H1 (cell line): ENCODE data around the gene SRMS. TPM values are rescaled to one million over a fixed set of nuclear protein-coding genes. Genes with fewer than 3 reads are reported as not detected.

Experiments
- CTCF ChIA-PET: fragments of 300-600 bp; sonication (Branson Sonifier 250); formaldehyde crosslinking; loops from one replicate; lab custom pipeline; 2021; ENCODE audit not compliant: partially characterized antibody; lab: Charles Lee
- POLR2A ChIA-PET: fragments of 300-600 bp; sonication (Branson Sonifier 250); formaldehyde crosslinking; loops from one replicate; lab custom pipeline; 2021; ENCODE audit warnings: inconsistent platforms; ENCODE audit not compliant: partially characterized antibody; lab: Charles Lee
- DNase-seq, 2 experiments: peaks; one replicate each; pipeline versions ENCODE4 v3.0.0 to v3.0.0-alpha.2; 2010 to 2022; ENCODE audit warnings: low spot score in 2 of 2, low read depth in 1 of 2, mixed read lengths in 1 of 2
- FAIRE-seq: peaks from 2 replicates; lab custom pipeline; 2011; peaks lifted over from hg19 to GRCh38; lab: Jason Lieb, UNC
- H2AFZ ChIP-seq: 2 replicates; pipeline ENCODE4 v1.8.1; 2012; ENCODE audit warnings: low read length, inconsistent platforms
- H2AK5ac ChIP-seq: 2 replicates; pipeline ENCODE4 v1.6.1; 2013; ENCODE audit warnings: low read depth, low read length
- H2BK120ac ChIP-seq: replicated peaks from 2 replicates; pipeline ENCODE3; 2013; ENCODE audit warnings: low read depth, low read length, inconsistent platforms
- H2BK12ac ChIP-seq: 2 replicates; pipeline ENCODE4 v1.6.1; 2013; ENCODE audit warnings: low read depth, low read length
- H2BK15ac ChIP-seq: 2 replicates; pipeline ENCODE4 v1.6.1; 2013; ENCODE audit warnings: low read length
- H2BK20ac ChIP-seq: 2 replicates; pipeline ENCODE4 v1.6.1; 2013; ENCODE audit warnings: low read length
- H2BK5ac ChIP-seq: 2 replicates; pipeline ENCODE4 v1.6.1; 2013; ENCODE audit warnings: low read depth, low read length
- H3K14ac ChIP-seq: 2 replicates; pipeline ENCODE4 v1.6.1; 2013; ENCODE audit warnings: inconsistent platforms; ENCODE audit not compliant: insufficient read length
- H3K18ac ChIP-seq: 2 replicates; pipeline ENCODE4 v1.6.1; 2013; ENCODE audit warnings: low read length; ENCODE audit errors: extremely low read depth
- H3K23ac ChIP-seq: 2 replicates; pipeline ENCODE4 v1.6.1; 2013; ENCODE audit warnings: inconsistent platforms; ENCODE audit not compliant: insufficient read length
- H3K23me2 ChIP-seq: 2 replicates; pipeline ENCODE4 v1.6.1; 2013; ENCODE audit warnings: low read depth, low read length
- H3K27ac ChIP-seq: 2 replicates; pipeline ENCODE4 v1.6.1; 2011; ENCODE audit warnings: low read depth, low read length, inconsistent platforms
- H3K27me3 ChIP-seq, 4 experiments: replicated peaks in 1 of 4; 1 replicate in 1 of 4; 2 replicates in 3 of 4; pipeline versions ENCODE4 v1.6.1 to v1.8.1; 2011 to 2013; ENCODE audit warnings: low read length in 3 of 4, mild to moderate bottlenecking in 3 of 4, inconsistent platforms in 2 of 4, mixed read lengths in 2 of 4, moderate library complexity in 1 of 4; ENCODE audit not compliant: control insufficient read depth in 3 of 4, insufficient read depth in 3 of 4; ENCODE audit errors: extremely low read depth in 1 of 4
- H3K36me3 ChIP-seq, 4 experiments: 2 replicates each; pipeline versions ENCODE4 v1.6.1 to v1.8.1; 2011 to 2013; ENCODE audit warnings: mild to moderate bottlenecking in 4 of 4, low read length in 3 of 4, moderate library complexity in 2 of 4, control low read depth in 1 of 4, inconsistent platforms in 1 of 4; ENCODE audit not compliant: insufficient read depth in 4 of 4, control insufficient read depth in 2 of 4
- H3K4ac ChIP-seq: replicated peaks from 2 replicates; pipeline ENCODE3; 2013; ENCODE audit warnings: low read length, low read depth, mixed read lengths, inconsistent platforms; ENCODE audit not compliant: insufficient read length
- H3K4me1 ChIP-seq, 4 experiments: replicated peaks in 1 of 4; 1 replicate in 1 of 4; 2 replicates in 3 of 4; pipeline versions ENCODE4 v1.6.1 to v1.8.1; 2011 to 2013; ENCODE audit warnings: low read length in 3 of 4, inconsistent platforms in 2 of 4, mixed read lengths in 1 of 4; ENCODE audit not compliant: insufficient read depth in 4 of 4, control insufficient read depth in 3 of 4
- H3K4me2 ChIP-seq, 2 experiments: 2 replicates each; pipeline versions ENCODE4 v1.6.1 to v1.8.1; 2011 to 2013; ENCODE audit warnings: low read depth in 2 of 2, low read length in 2 of 2, control low read depth in 1 of 2, inconsistent platforms in 1 of 2, mild to moderate bottlenecking in 1 of 2; ENCODE audit not compliant: insufficient read depth in 1 of 2
- H3K4me3 ChIP-seq, 4 experiments: fragments of 200-600, 300-600 bp in 1 of 4; sonication (generic), shearing (Covaris generic), sonication (Bioruptor Twin) in 1 of 4; 2 replicates each; pipeline versions ENCODE4 v1.5.1 to v1.8.1; 2011 to 2016; ENCODE audit warnings: low read length in 4 of 4, low read depth in 3 of 4, control low read depth in 2 of 4, inconsistent platforms in 2 of 4, mild to moderate bottlenecking in 2 of 4, mixed read lengths in 1 of 4, moderate library complexity in 1 of 4; ENCODE audit not compliant: insufficient read depth in 2 of 4; ENCODE audit errors: extremely low read depth in 1 of 4
- H3K56ac ChIP-seq: replicated peaks from 2 replicates; pipeline ENCODE3; 2013; ENCODE audit warnings: low read depth, mild to moderate bottlenecking, mixed read lengths, low read length, inconsistent platforms; ENCODE audit not compliant: insufficient read length
- H3K79me1 ChIP-seq: 2 replicates; pipeline ENCODE4 v1.6.1; 2013; ENCODE audit warnings: low read depth, low read length, control low read depth
- H3K79me2 ChIP-seq, 2 experiments: 2 replicates each; pipeline versions ENCODE4 v1.6.1 to v1.8.1; 2012 to 2013; ENCODE audit warnings: low read length in 2 of 2, mild to moderate bottlenecking in 2 of 2, inconsistent platforms in 1 of 2; ENCODE audit not compliant: insufficient read depth in 2 of 2, control insufficient read depth in 1 of 2
- H3K9ac ChIP-seq, 4 experiments: replicated peaks in 1 of 4; 1 replicate in 1 of 4; 2 replicates in 3 of 4; pipeline versions ENCODE4 v1.6.1 to v1.8.1; 2011 to 2013; ENCODE audit warnings: low read depth in 3 of 4, low read length in 3 of 4, control low read depth in 2 of 4, mild to moderate bottlenecking in 2 of 4, moderate library complexity in 2 of 4, inconsistent platforms in 1 of 4; ENCODE audit errors: extremely low read depth in 1 of 4
- H3K9me3 ChIP-seq, 2 experiments: 2 replicates each; pipeline versions ENCODE4 v1.6.1 to v1.8.1; 2012 to 2013; ENCODE audit warnings: mild to moderate bottlenecking in 2 of 2, moderate library complexity in 2 of 2, control low read depth in 1 of 2, inconsistent platforms in 1 of 2, low read depth in 1 of 2, low read length in 1 of 2, mixed read lengths in 1 of 2; ENCODE audit not compliant: insufficient read depth in 2 of 2
- H4K20me1 ChIP-seq, 2 experiments: replicated peaks in 1 of 2; 2 replicates each; pipeline versions ENCODE3 to v1.8.1; 2011 to 2013; ENCODE audit warnings: inconsistent platforms in 2 of 2, low read length in 2 of 2, mild to moderate bottlenecking in 1 of 2; ENCODE audit not compliant: insufficient read depth in 2 of 2, control insufficient read depth in 1 of 2
- H4K5ac ChIP-seq: 2 replicates; pipeline ENCODE4 v1.6.1; 2013; ENCODE audit warnings: low read length, low read depth, mixed read lengths, inconsistent platforms; ENCODE audit not compliant: insufficient read length
- H4K8ac ChIP-seq: 2 replicates; pipeline ENCODE4 v1.8.0; 2013; ENCODE audit warnings: mild to moderate bottlenecking, moderate library complexity, low read length, inconsistent platforms; ENCODE audit not compliant: insufficient read depth; ENCODE audit errors: extremely low read depth
- H4K91ac ChIP-seq: replicated peaks from 2 replicates; pipeline ENCODE3; 2013; ENCODE audit warnings: low read length, mixed read lengths, inconsistent platforms; ENCODE audit not compliant: insufficient read length
- ATF2 ChIP-seq: IDR thresholded peaks from 2 replicates; pipeline ENCODE4 v1.6.1; 2012; ENCODE audit warnings: low read length, inconsistent platforms
- CBX8 ChIP-seq: fragments of 300-800, 300-1000 bp; sonication (generic); IDR thresholded peaks from 2 replicates; pipeline ENCODE4 v1.7.1; 2016; ENCODE audit warnings: low read depth, low read length, borderline replicate concordance
- EGR1 ChIP-seq: IDR thresholded peaks from 2 replicates; pipeline ENCODE4 v1.6.1; 2011; ENCODE audit warnings: low read depth, low read length, borderline replicate concordance
- KDM5A ChIP-seq: fragments of 200-600 bp; IDR thresholded peaks from 2 replicates; pipeline ENCODE4 v1.7.1; 2012; ENCODE audit warnings: mild to moderate bottlenecking, low read length, inconsistent platforms, mixed read lengths
- NRF1 ChIP-seq: IDR thresholded peaks from 2 replicates; pipeline ENCODE4 v1.6.1; 2011; ENCODE audit warnings: mild to moderate bottlenecking, low read depth, low read length, improper control_type of control experiment
- POU5F1 ChIP-seq: IDR thresholded peaks from 2 replicates; pipeline ENCODE4 v1.6.1; 2011; ENCODE audit warnings: low read depth, mild to moderate bottlenecking, low read length, moderate library complexity
- RAD21 ChIP-seq, 2 experiments: IDR thresholded peaks in 1 of 2; conservative IDR thresholded peaks in 1 of 2; 2 replicates each; pipeline ENCODE4 v1.6.1; 2011; ENCODE audit warnings: low read depth in 2 of 2, low read length in 2 of 2, improper control_type of control experiment in 1 of 2, inconsistent platforms in 1 of 2, mild to moderate bottlenecking in 1 of 2, moderate library complexity in 1 of 2
- SIRT6 ChIP-seq: IDR thresholded peaks from one replicate; pipeline ENCODE4 v1.7.1; 2012; ENCODE audit warnings: low read length, inconsistent platforms
- SIX5 ChIP-seq: IDR thresholded peaks from 2 replicates; pipeline ENCODE4 v1.6.1; 2011; ENCODE audit warnings: mild to moderate bottlenecking, low read depth, low read length
- TBP ChIP-seq: IDR thresholded peaks from 2 replicates; pipeline ENCODE4 v1.6.1; 2011; ENCODE audit warnings: low read depth, low read length, improper control_type of control experiment
- TCF12 ChIP-seq: IDR thresholded peaks from 2 replicates; pipeline ENCODE4 v1.6.1; 2011; ENCODE audit warnings: low read depth, mild to moderate bottlenecking, low read length
- ZNF274 ChIP-seq: IDR thresholded peaks from 2 replicates; pipeline ENCODE4 v1.7.0; 2012; ENCODE audit warnings: low read length, borderline replicate concordance; ENCODE audit errors: extremely low read depth
- WGBS, 2 experiments: shearing (Covaris generic) in 1 of 2; methylation state at CpG; one replicate each; pipeline versions ENCODE4 v1.1.6 to v1.1.7; 2013 to 2015; ENCODE audit warnings: low lambda C conversion rate in 2 of 2, mixed read lengths in 2 of 2, inconsistent platforms in 1 of 2, low coverage in 1 of 2, missing lambda C conversion rate in 1 of 2; ENCODE audit not compliant: insufficient replicate concordance in 2 of 2, insufficient coverage in 1 of 2, insufficient read length in 1 of 2; ENCODE audit errors: extremely low coverage in 1 of 2, missing lambda C conversion rate in 1 of 2; 5-methylcytosine and 5-hydroxymethylcytosine counted together
- polyA plus RNA-seq, 7 experiments: library from polyadenylated mRNA; depleted of rRNA in 3 of 7; stranded (reverse) in 5 of 7; unstranded in 2 of 7; fragments of >200 nt in 5 of 7; fragments of 200-250 nt in 2 of 7; gene quantifications; 1 replicate in 5 of 7; 2 replicates in 1 of 7; 4 replicates in 1 of 7; pipeline versions ENCODE4 v1.2.1 to v1.2.3, GENCODE V29; 2011 to 2013; ENCODE audit warnings: missing spikeins in 2 of 7, mixed read lengths in 2 of 7
- total RNA-seq: library from RNA; stranded (reverse); fragmentation: NEBNext Ultra II Directional; extraction: Animal tissue kit (Norgen Biotek cat#: 25700); gene quantifications from 2 replicates; pipeline ENCODE4 v1.2.1, GENCODE V29; 2021

Gene SRMS
- total and polyA plus RNA-seq, 2 of the 8 experiments (the other 6 are each of a cell fraction or from before 2014, with no cell fraction given) = 0.39 to 0.76 TPM

GRCh38 chr20:63596423-63596822 is 48.9 kb upstream of the SRMS start:
- H3K56ac ChIP-seq = no peak overlapping the region
- no peaks in the 10 kb centered on the region for H3K4me1 ChIP-seq
- H3K27ac ChIP-seq = no peak overlapping the region
- no peaks in the 10 kb centered on the region for H3K27me3 ChIP-seq
- no peak overlapping the region for H2AFZ ChIP-seq
- no peaks in the 10 kb centered on the region for H3K9me3 ChIP-seq
- 88% methylated on average over 6 of the region's 6 CpGs; no CpG with 5 or more reads in 1 of the 2 experiments for WGBS, 2 experiments
- H4K20me1 ChIP-seq = peaks cover 0 to 4% of the 10 kb centered on the region in 2 experiments
- H4K5ac ChIP-seq = no peak overlapping the region
- H2BK15ac ChIP-seq = no peak overlapping the region
- H3K4me2 ChIP-seq = no peak overlapping the region
- no peak overlapping the region for H3K4ac ChIP-seq
- no peak overlapping the region for H2AK5ac ChIP-seq
- H3K9ac ChIP-seq = no peak overlapping the region
- H2BK5ac ChIP-seq = no peak overlapping the region
- H3K4me3 ChIP-seq = no peak overlapping the region
- no peak overlapping the region for H3K18ac ChIP-seq
- peaks cover 2 to 22% (median 7%) of the 10 kb centered on the region in 4 experiments; a peak in 6 of 8 replicates for H3K36me3 ChIP-seq
- no peak overlapping the region for H3K14ac ChIP-seq
- FAIRE-seq (no peak), DNase-seq (no peak)
- H2BK12ac ChIP-seq = no peak overlapping the region
- no peak overlapping the region for H4K91ac ChIP-seq
- H4K8ac ChIP-seq = no peak overlapping the region
- CTCF ChIA-PET = interaction anchor here (1.1 kb wide), 1 partner anchor 58 kb away, joined by 3 read pairs; no protein-coding TSS in a partner anchor
- H3K79me2 ChIP-seq = no peaks in the 10 kb centered on the region
- no peaks in the 10 kb centered on the region for H3K23me2 ChIP-seq
- H2BK20ac ChIP-seq = no peak overlapping the region
- H2BK120ac ChIP-seq = no peak overlapping the region
- POLR2A ChIA-PET = no interaction called here
- no peak overlapping the region for H3K23ac ChIP-seq
- H3K79me1 ChIP-seq = peaks cover 2% of the 10 kb centered on the region; the same call in 1 of the 2 replicates
- TF ChIP-seq CBX8 = no peak
- no peak for TF ChIP-seq POU5F1
- no peak for TF ChIP-seq ATF2
- no peak for TF ChIP-seq KDM5A
- TF ChIP-seq RAD21 (IDR thresholded peaks at IDR 0.05 in 1 of 2, conservative IDR thresholded peaks at IDR 0.05 in 1 of 2; ENCODE audit: low read depth in 2 of 2, low read length in 2 of 2) = no peak
- TF ChIP-seq ZNF274 = no peak
- no peak for TF ChIP-seq SIRT6
- TF ChIP-seq SIX5 = no peak
- TF ChIP-seq EGR1 = no peak
- TF ChIP-seq NRF1 = no peak
- no peak for TF ChIP-seq TCF12
- TF ChIP-seq TBP = no peak
